ENCODE data around the gene IL18RAP.

IL18RAP gene

DNA sequence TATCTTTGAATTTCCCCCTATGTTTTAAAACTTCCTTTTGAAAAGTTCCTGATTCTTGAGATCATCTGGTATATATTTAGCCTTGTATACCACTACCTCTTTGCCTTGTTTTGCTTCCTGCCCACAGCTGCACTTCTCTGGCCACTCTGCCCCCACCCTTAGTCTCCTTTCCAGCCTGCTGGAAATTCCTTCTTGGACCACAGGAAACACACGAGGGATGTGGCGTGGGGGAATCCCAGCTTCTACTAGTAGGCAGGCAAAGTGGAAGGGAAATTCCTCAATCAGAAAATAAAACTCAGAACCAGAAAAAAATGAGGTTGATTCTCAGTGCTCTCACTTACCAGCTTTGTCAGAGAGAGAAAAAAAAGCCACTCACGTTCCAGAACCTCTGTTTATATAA, 13.4 kb downstream of the IL18RAP start:
- in situ Hi-C loops (cut with HindIII; ENCODE audit: low sequenced_read_pairs) = no loop called here
- H3K4me3 ChIP-seq (ENCODE audit: low read depth, low read length) = no peak overlapping the region
- TF ChIP-seq CTCF (IDR thresholded peaks at IDR 0.05; ENCODE audit: low read depth, low read length, missing control alignments) = no peak
- DNase-seq (ENCODE audit: low read depth) = peak; percentile 34

GRCh38 chr2:102437122-102437521, 14.2 kb downstream of the IL18RAP start:
- TF ChIP-seq CTCF (IDR thresholded peaks at IDR 0.05; ENCODE audit: low read depth, low read length, missing control alignments) = no peak
- no peak for DNase-seq (ENCODE audit: low read depth)
- H3K4me3 ChIP-seq (ENCODE audit: low read depth, low read length) = no peak overlapping the region
- in situ Hi-C loops (cut with HindIII; ENCODE audit: low sequenced_read_pairs) = no loop called here

- DNase-seq (ENCODE audit: low read depth) = no peak
- in situ Hi-C loops (cut with HindIII; ENCODE audit: low sequenced_read_pairs) = no loop called here
- H3K4me3 ChIP-seq (ENCODE audit: low read depth, low read length) = no peak overlapping the region
- TF ChIP-seq CTCF (IDR thresholded peaks at IDR 0.05; ENCODE audit: low read depth, low read length, missing control alignments) = no peak
Observed at GRCh38 chr2:102438111-102438510, 15.2 kb downstream of the IL18RAP start.

DNA sequence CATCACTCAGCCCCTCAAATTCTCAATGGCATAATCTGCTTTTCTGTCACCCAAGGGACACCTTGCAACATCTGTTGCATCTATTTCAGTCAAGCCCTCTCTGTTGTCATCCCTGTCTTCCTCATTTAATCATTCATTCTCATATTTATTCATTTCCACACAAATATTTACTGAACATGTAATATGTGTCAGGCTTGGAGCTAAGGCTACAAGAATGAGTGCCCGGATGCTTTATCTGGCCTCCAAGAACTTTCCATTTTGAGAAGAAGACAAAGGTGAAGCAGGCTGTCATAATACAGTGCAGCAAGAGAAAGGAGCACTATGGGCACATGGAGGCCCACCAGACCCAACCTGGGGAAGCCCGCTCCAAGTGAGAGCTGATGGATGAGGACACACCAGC, 15.6 kb downstream of the IL18RAP start:
- TF ChIP-seq CTCF (IDR thresholded peaks at IDR 0.05; ENCODE audit: low read depth, low read length, missing control alignments) = no peak
- no peak for DNase-seq (ENCODE audit: low read depth)
- in situ Hi-C loops (cut with HindIII; ENCODE audit: low sequenced_read_pairs) = no loop called here
- no peak overlapping the region for H3K4me3 ChIP-seq (ENCODE audit: low read depth, low read length)

DNA sequence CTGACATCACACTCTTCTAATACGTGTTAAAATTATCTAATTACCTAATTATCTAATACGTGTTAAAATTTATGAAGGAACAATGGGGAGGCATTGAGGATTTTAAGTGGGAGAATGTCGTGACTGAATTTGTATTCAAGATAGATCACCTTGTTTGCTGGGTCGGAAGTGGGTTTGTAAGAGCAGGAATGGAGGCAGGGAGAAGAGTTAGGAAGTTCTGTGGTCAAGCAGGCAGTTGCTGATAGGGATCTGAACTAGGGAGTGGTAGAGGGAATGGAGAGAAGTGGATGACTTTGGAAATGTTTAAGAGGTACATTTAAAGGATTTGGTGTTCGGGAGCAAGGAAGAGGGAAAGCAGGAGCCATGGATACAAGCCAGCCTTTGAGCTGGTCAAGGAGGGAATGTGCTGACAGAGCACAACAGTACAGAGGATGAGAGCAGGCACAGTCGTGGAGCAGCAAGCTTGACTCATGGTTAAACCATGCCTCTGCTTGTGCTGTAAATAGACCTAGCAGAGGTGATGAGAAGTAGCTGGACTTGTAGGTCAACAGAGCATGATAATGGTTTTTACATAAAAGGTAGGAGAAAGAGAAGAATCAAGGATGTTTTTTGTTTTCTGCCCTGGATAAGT, 16.2 kb downstream of the IL18RAP start:
- in situ Hi-C loops (cut with HindIII; ENCODE audit: low sequenced_read_pairs) = no loop called here
- no peak for TF ChIP-seq CTCF (IDR thresholded peaks at IDR 0.05; ENCODE audit: low read depth, low read length, missing control alignments)
- DNase-seq (ENCODE audit: low read depth) = peak; percentile 70
- H3K4me3 ChIP-seq (ENCODE audit: low read depth, low read length) = no peak overlapping the region

- no peak for DNase-seq (ENCODE audit: low read depth)
- H3K4me3 ChIP-seq (ENCODE audit: low read depth, low read length) = no peak overlapping the region
- in situ Hi-C loops (cut with HindIII; ENCODE audit: low sequenced_read_pairs) = no loop called here
- TF ChIP-seq CTCF (IDR thresholded peaks at IDR 0.05; ENCODE audit: low read depth, low read length, missing control alignments) = peak; percentile 87
Observed at GRCh38 chr2:102442967-102443828, 20.2 kb downstream of the IL18RAP start.

All from astrocyte of the cerebellum (primary cell).